Fibroblast of the aortic adventitia (primary cell): Measurements from ENCODE around the gene ACSF2. TPM values are rescaled to one million over a fixed set of nuclear protein-coding genes. Genes with fewer than 3 reads are reported as not detected.

Experiments used
- DNase-seq: peaks from one replicate; pipeline ENCODE4 v3.0.0-alpha.2; 2010; ENCODE audit warnings: low read depth
- H3K4me3 ChIP-seq: 2 replicates; pipeline ENCODE4 v1.5.1; 2011; ENCODE audit warnings: low read depth, mild to moderate bottlenecking, control low read depth, low read length, moderate library complexity
- total RNA-seq: library from RNA; depleted of rRNA; stranded (reverse); fragments of >200 nt; gene quantifications from 2 replicates; pipeline ENCODE4 v1.2.3, GENCODE V29; 2012; ENCODE audit warnings: low replicate concordance
- TF ChIP-seq, protein P1 (sequence below): IDR thresholded peaks from 2 replicates; pipeline ENCODE4 v1.5.1; 2011; ENCODE audit warnings: mild to moderate bottlenecking, low read length, control low read depth, inconsistent platforms; ENCODE audit not compliant: insufficient read depth

Gene ACSF2, protein sequence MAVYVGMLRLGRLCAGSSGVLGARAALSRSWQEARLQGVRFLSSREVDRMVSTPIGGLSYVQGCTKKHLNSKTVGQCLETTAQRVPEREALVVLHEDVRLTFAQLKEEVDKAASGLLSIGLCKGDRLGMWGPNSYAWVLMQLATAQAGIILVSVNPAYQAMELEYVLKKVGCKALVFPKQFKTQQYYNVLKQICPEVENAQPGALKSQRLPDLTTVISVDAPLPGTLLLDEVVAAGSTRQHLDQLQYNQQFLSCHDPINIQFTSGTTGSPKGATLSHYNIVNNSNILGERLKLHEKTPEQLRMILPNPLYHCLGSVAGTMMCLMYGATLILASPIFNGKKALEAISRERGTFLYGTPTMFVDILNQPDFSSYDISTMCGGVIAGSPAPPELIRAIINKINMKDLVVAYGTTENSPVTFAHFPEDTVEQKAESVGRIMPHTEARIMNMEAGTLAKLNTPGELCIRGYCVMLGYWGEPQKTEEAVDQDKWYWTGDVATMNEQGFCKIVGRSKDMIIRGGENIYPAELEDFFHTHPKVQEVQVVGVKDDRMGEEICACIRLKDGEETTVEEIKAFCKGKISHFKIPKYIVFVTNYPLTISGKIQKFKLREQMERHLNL
- 15.7 and 273 TPM in 2 replicates for total RNA-seq

DNA sequence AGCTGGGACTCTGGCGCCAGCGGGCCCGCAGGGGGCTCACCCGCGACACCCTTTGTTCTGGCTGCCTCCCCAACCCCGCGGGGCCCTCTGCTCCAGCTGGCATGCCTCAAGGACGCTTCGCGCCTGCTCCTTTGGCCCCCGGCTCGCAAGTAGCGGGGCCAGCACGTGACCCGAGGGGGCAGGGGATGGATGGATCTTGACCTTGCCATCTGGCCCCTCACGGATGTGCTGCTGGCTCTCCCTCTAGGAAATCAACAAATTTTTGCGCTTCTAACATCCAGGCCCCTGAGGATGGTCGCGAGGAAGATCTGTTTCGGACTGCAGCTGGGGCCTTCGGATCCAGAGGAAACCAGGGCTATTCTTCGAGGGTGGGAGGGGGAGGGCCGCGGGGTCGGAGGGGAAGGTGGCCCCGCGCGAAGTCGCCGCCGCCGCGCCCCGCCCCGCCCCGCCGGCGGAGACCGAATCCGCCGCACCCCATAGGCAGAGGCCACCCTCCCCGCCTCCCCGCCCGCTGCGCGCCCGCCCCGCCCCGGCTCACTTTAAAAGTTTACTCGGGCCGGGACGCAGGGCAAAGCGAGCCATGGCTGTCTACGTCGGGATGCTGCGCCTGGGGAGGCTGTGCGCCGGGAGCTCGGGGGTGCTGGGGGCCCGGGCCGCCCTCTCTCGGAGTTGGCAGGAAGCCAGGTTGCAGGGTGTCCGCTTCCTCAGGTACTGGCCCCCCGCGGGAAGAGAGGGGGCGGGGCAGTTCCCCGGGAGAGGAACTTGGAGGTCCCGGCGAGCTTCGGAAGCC lies at the start of gene ACSF2:
Gene ACSF2 (plus strand): TSS at position 537 of the 790 bp plus-strand sequence. CDS start 44 bp downstream, at position 581.
- H3K4me3 ChIP-seq: peak within 1 kb of the TSS; percentile 75
- DNase-seq: peak; percentile 32
- TF ChIP-seq, protein P1, sequence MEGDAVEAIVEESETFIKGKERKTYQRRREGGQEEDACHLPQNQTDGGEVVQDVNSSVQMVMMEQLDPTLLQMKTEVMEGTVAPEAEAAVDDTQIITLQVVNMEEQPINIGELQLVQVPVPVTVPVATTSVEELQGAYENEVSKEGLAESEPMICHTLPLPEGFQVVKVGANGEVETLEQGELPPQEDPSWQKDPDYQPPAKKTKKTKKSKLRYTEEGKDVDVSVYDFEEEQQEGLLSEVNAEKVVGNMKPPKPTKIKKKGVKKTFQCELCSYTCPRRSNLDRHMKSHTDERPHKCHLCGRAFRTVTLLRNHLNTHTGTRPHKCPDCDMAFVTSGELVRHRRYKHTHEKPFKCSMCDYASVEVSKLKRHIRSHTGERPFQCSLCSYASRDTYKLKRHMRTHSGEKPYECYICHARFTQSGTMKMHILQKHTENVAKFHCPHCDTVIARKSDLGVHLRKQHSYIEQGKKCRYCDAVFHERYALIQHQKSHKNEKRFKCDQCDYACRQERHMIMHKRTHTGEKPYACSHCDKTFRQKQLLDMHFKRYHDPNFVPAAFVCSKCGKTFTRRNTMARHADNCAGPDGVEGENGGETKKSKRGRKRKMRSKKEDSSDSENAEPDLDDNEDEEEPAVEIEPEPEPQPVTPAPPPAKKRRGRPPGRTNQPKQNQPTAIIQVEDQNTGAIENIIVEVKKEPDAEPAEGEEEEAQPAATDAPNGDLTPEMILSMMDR: no peak

DNA sequence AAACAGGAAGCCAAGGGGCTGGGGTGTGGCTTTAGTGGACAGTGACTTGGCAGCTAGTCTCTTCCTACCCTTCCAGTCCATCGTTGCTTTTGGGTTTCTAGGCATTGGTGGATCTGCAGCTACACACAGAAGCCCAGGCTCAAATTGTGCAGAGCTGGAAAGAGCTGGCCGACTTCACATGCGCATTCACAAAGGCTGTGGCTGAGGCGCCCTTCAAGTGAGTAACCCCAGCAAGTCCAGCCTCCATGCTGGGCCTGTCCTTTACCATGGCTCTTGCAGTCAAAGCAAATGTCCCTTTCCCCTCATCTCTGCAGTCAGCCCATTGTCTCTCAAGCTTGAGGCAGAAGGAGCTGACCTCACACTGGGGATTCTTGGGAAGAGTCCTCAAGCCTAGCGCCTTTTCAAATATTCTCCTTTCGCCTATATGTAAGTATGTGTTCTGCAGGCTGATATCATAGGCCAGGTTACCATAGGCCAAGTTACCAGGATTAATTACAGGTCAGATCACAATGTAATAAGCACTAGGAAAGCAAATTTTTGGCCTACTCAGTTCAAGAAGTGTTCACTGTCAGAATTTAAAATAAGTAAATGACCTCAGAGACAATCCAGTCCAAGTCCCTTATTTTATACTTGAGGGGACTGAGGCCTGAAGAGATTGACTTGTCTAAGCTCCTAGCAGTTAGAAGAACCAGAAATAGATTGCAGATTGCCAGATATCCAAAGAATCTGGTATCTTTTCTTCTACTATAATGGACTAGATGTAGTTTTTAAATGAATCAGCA lies 46.5 kb upstream of the ACSF2 start:
- TF ChIP-seq, protein P1: no peak
- DNase-seq: no peak
- H3K4me3 ChIP-seq: no peak overlapping the region

DNA sequence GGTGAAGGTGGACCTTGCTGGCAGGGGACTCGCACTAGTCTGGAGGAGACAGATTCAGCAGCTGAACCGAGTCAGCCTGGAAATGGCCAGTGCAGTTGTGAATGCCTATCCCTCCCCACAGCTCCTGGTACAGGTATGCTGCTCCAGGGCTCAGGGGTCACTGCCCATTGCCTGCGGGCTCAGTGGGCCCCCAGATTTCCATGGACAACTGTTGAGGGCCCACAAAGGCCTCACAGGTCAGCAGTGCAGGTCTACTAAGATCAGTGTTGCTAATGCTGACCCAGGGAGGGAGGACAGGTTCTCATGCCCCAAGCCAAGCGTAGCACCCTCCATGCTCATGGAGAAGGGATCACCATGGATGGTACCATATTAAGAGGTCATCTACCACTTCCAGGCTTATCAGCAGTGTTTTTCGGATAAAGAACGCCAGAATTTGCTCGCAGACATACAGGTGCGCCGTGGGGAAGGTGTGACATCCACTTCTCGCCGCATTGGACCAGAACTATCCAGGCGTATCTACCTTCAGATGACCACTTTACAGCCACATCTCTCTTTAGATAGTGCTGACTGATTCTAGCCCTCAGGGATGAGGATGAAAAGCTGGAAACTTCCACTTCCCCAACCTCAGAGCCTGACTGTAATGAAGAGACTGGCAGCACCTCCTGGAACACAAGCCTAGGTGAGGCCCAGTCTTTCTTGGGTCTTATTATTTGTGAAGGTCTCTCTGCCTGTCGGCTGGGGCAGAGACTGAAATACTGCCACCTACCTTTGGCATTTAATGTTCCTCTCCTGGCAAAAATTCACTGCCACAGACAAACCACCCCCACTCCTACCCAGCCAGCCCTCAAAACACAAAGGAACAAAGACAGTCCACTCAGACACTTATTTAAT lies 45.4 kb upstream of the ACSF2 start:
- no peak for DNase-seq
- TF ChIP-seq, protein P1: peak; percentile 14
- no peak overlapping the region for H3K4me3 ChIP-seq

DNA sequence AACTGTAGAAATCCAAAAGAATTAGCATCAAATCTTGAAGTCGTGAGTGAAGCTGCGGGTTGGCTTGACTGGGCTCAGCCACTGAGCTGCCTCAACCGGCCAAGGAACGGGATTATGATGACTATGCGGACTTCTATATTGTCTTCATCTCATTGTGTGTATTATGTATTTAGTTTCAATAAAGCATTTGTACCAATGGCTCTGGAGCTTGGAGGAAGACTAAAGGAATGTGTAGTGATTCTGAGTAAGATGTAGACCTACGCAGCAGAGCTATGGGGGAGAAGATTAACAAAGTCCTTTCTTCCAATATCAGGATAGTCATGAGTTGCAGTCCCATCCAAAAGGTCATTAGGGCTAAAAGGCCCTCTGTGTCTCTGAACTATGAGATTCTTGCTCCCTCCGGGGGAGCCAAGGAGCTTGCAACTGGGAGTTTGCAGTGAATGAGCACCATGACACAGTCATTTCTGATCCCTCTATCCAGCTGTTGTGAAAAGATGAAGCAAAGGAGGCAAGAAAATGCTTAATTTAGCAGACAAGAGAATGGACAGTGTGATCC lies 44.7 kb upstream of the ACSF2 start:
- no peak for DNase-seq
- no peak overlapping the region for H3K4me3 ChIP-seq
- TF ChIP-seq, protein P1: no peak

DNA sequence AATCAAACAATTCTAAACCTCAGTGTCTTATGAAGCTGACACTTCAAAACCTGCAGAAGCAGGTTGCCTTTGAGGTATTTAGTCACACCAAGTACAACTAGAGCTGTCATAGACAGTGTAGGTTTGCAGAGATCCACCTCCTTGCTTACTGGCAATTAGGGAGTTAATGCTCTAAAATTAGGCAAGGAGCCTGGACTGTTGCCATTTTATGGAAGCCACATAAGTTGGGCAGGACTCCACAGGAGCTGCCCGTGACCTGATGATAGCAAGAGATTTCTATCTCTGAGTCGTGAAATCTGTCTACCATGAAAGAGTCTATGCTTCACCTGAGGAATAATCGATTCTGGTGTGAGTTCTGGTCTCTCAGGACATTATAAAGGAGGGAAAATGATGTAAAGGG lies 44.1 kb upstream of the ACSF2 start:
- H3K4me3 ChIP-seq: no peak overlapping the region
- DNase-seq: no peak
- TF ChIP-seq, protein P1: no peak
